Activated naive CD8-positive, alpha-beta T cell treated with anti-CD3 and anti-CD28 coated beads, Interleukin-2, amount 50 U/mL, for 24 hours (primary cell): ENCODE measurements around the gene JMJD8.
A peak's percentile ranks its signal among the peaks of the same experiment; 100 is the strongest.
"Not testable (repeated sequence)": the region's sequence is repeated elsewhere in the genome, so short reads cannot be mapped to it uniquely, and the experiment has no call there.

Experiments used
- ATAC-seq: fragments of 150-1000 bp; cut with Tn5 transposase; one replicate; pipeline ENCODE4 v1.10.0; 2021
- DNase-seq: peaks from one replicate; pipeline ENCODE4 v3.0.0; 2021
- H3K27ac Mint-ChIP-seq: one replicate; pipeline ENCODE4 v1.8.0; 2021; ENCODE audit warnings: mild to moderate bottlenecking, mixed read lengths
- H3K27me3 Mint-ChIP-seq: one replicate; pipeline ENCODE4 v1.8.0; 2021; ENCODE audit warnings: mixed read lengths
- H3K36me3 Mint-ChIP-seq: one replicate; pipeline ENCODE4 v1.8.0; 2021; ENCODE audit warnings: low read depth, mixed read lengths
- H3K4me1 Mint-ChIP-seq: one replicate; pipeline ENCODE4 v1.8.0; 2021; ENCODE audit warnings: mixed read lengths
- H3K4me3 Mint-ChIP-seq: one replicate; pipeline ENCODE4 v1.8.0; 2021; ENCODE audit warnings: mild to moderate bottlenecking, moderate library complexity, mixed read lengths
- H3K9me3 Mint-ChIP-seq: one replicate; pipeline ENCODE4 v1.8.0; 2021; ENCODE audit warnings: mixed read lengths

Gene JMJD8

GRCh38 chr16:716768-717325 lies 32.7 kb upstream of the JMJD8 start:
- ATAC-seq (no peak), DNase-seq (no peak)
- Mint-ChIP-seq H3K27me3 (peaks cover 14% of the 10 kb centered on the region), H3K4me1 (peaks cover 22% of the 10 kb centered on the region), H3K9me3 (no peaks in the 10 kb centered on the region), H3K27ac (no peak overlapping the region), H3K36me3 (no peaks in the 10 kb centered on the region), H3K4me3 (peak overlapping the region; percentile 61)

GRCh38 chr16:716200-716568 lies 32.0 kb upstream of the JMJD8 start:
- Mint-ChIP-seq H3K4me1 (peaks cover 22% of the 10 kb centered on the region), H3K27me3 (peaks cover 15% of the 10 kb centered on the region), H3K27ac (no peak overlapping the region), H3K4me3 (peak overlapping the region; percentile 61), H3K9me3 (no peaks in the 10 kb centered on the region), H3K36me3 (no peaks in the 10 kb centered on the region)
- DNase-seq (no peak), ATAC-seq (no peak)

GRCh38 chr16:715477-716199 lies 31.5 kb upstream of the JMJD8 start:
- Mint-ChIP-seq H3K4me1 (peaks cover 22% of the 10 kb centered on the region), H3K9me3 (no peaks in the 10 kb centered on the region), H3K27me3 (peaks cover 17% of the 10 kb centered on the region), H3K4me3 (peak overlapping the region; percentile 61), H3K36me3 (no peaks in the 10 kb centered on the region), H3K27ac (no peak overlapping the region)
- ATAC-seq (peak; percentile 5), DNase-seq (peak; percentile 43)

- peak; percentile 95 for DNase-seq
- H3K27me3 Mint-ChIP-seq: peaks cover 19% of the 10 kb centered on the region
- H3K9me3 Mint-ChIP-seq: no peaks in the 10 kb centered on the region
- H3K4me3 Mint-ChIP-seq: peak within 1 kb of the TSS; percentile 61
- peak; percentile 77 for ATAC-seq
- H3K36me3 Mint-ChIP-seq: no peaks in the 10 kb centered on the region
- peaks cover 18% of the 10 kb centered on the region for H3K4me1 Mint-ChIP-seq
- H3K27ac Mint-ChIP-seq: no peak within 1 kb of the TSS
Measured at GRCh38 chr16:714558-715476, 30.7 kb upstream of the JMJD8 start, which contains the start of gene METRN. TSS of gene METRN (plus strand) at chr16:715118. CDS start at chr16:715290, 172 bp downstream.

GRCh38 chr16:714079-714478 lies 29.9 kb upstream of the JMJD8 start:
- H3K36me3 Mint-ChIP-seq: no peaks in the 10 kb centered on the region
- ATAC-seq (no peak), DNase-seq (no peak)
- H3K4me3 Mint-ChIP-seq: no peak overlapping the region
- H3K27ac Mint-ChIP-seq: no peak overlapping the region
- H3K27me3 Mint-ChIP-seq: peaks cover 24% of the 10 kb centered on the region
- peaks cover 11% of the 10 kb centered on the region for H3K4me1 Mint-ChIP-seq
- no peaks in the 10 kb centered on the region for H3K9me3 Mint-ChIP-seq

- H3K27me3 Mint-ChIP-seq: peaks cover 35% of the 10 kb centered on the region
Measured at GRCh38 chr16:712740-713250, 28.7 kb upstream of the JMJD8 start.

GRCh38 chr16:711548-712320 lies 27.6 kb upstream of the JMJD8 start:
- no peak overlapping the region for H3K4me3 Mint-ChIP-seq
- DNase-seq (peak; percentile 89), ATAC-seq (peak; percentile 58)
- no peaks in the 10 kb centered on the region for H3K36me3 Mint-ChIP-seq
- peaks cover 6% of the 10 kb centered on the region for H3K4me1 Mint-ChIP-seq
- H3K27ac Mint-ChIP-seq: no peak overlapping the region
- no peaks in the 10 kb centered on the region for H3K9me3 Mint-ChIP-seq
- H3K27me3 Mint-ChIP-seq: peaks cover 43% of the 10 kb centered on the region

More at GRCh38 chr16:712740-713250, 28.7 kb upstream of the JMJD8 start:
- not testable (repeated sequence) for H3K27ac Mint-ChIP-seq, ATAC-seq, H3K4me3 Mint-ChIP-seq, H3K4me1 Mint-ChIP-seq, H3K9me3 Mint-ChIP-seq, H3K36me3 Mint-ChIP-seq
- DNase-seq: peak; percentile 73

- no peak overlapping the region for H3K4me3 Mint-ChIP-seq
- no peaks in the 10 kb centered on the region for H3K9me3 Mint-ChIP-seq
- H3K36me3 Mint-ChIP-seq: no peaks in the 10 kb centered on the region
- H3K27ac Mint-ChIP-seq: no peak overlapping the region
- ATAC-seq: no peak
- no peak for DNase-seq
- peaks cover 5% of the 10 kb centered on the region for H3K4me1 Mint-ChIP-seq
- H3K27me3 Mint-ChIP-seq: peaks cover 50% of the 10 kb centered on the region
Measured at GRCh38 chr16:711084-711483, 26.9 kb upstream of the JMJD8 start.

GRCh38 chr16:710500-711075 lies 26.5 kb upstream of the JMJD8 start:
- Mint-ChIP-seq H3K4me1 (peaks cover 5% of the 10 kb centered on the region), H3K36me3 (no peaks in the 10 kb centered on the region), H3K9me3 (no peaks in the 10 kb centered on the region), H3K27me3 (peaks cover 50% of the 10 kb centered on the region), H3K4me3 (no peak overlapping the region), H3K27ac (no peak overlapping the region)
- no peak for DNase-seq
- no peak for ATAC-seq

GRCh38 chr16:709566-710499 lies 25.7 kb upstream of the JMJD8 start:
- H3K27me3 Mint-ChIP-seq: peaks cover 50% of the 10 kb centered on the region
- no peak for ATAC-seq
- H3K9me3 Mint-ChIP-seq: no peaks in the 10 kb centered on the region

GRCh38 chr16:708959-709358 lies 24.8 kb upstream of the JMJD8 start:
- H3K9me3 Mint-ChIP-seq: no peaks in the 10 kb centered on the region
- ATAC-seq: no peak
- peaks cover 5% of the 10 kb centered on the region for H3K4me1 Mint-ChIP-seq
- H3K4me3 Mint-ChIP-seq: no peak overlapping the region
- peaks cover 50% of the 10 kb centered on the region for H3K27me3 Mint-ChIP-seq
- no peak for DNase-seq
- no peak overlapping the region for H3K27ac Mint-ChIP-seq
- H3K36me3 Mint-ChIP-seq: no peaks in the 10 kb centered on the region

More at GRCh38 chr16:709566-710499, 25.7 kb upstream of the JMJD8 start:
- Mint-ChIP-seq H3K27ac (no peak overlapping the region), H3K4me1 (peaks cover 5% of the 10 kb centered on the region), H3K4me3 (no peak overlapping the region), H3K36me3 (no peaks in the 10 kb centered on the region)
- DNase-seq: no peak

- H3K9me3 Mint-ChIP-seq: no peaks in the 10 kb centered on the region
- no peak for DNase-seq
- H3K4me3 Mint-ChIP-seq: no peak overlapping the region
- H3K36me3 Mint-ChIP-seq: no peaks in the 10 kb centered on the region
- peaks cover 48% of the 10 kb centered on the region for H3K27me3 Mint-ChIP-seq
- H3K4me1 Mint-ChIP-seq: peaks cover 5% of the 10 kb centered on the region
- ATAC-seq: no peak
- H3K27ac Mint-ChIP-seq: no peak overlapping the region
Measured at GRCh38 chr16:708019-708418, 23.9 kb upstream of the JMJD8 start.

- Mint-ChIP-seq H3K36me3 (no peaks in the 10 kb centered on the region), H3K27me3 (peaks cover 49% of the 10 kb centered on the region), H3K4me3 (no peak overlapping the region), H3K9me3 (no peaks in the 10 kb centered on the region), H3K4me1 (peaks cover 2% of the 10 kb centered on the region), H3K27ac (no peak overlapping the region)
- DNase-seq: no peak
- ATAC-seq: no peak
Measured at GRCh38 chr16:707062-707538, 23.0 kb upstream of the JMJD8 start.
